ENCODE data around the gene UCK1.
"Not testable (repeated sequence)": the region's sequence is repeated elsewhere in the genome, so short reads cannot be mapped to it uniquely, and the experiment has no call there.

Gene UCK1

DNA sequence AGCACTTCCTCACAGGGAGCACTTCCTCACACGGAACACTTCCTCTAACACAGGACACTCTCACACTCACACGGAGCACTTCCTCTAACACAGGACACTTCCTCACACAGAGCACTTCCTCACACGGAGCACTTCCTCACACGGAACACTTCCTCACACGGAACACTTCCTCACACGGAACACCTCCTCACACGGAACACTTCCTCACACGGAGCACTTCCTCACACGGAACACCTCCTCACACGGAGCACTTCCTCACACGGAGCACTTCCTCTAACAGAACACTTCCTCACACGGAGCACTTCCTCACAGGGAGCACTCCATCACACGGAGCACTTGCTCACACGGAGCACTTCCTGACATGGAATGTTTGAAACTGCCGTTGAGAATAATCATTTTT is 15.0 kb downstream of the UCK1 start:
- ChIA-PET CTCF (no interaction called here), POLR2A (no interaction called here)
- TF ChIP-seq CTBP1 (IDR thresholded peaks at IDR 0.05; ENCODE audit: borderline replicate concordance) (no peak), ZNF384 (IDR thresholded peaks at IDR 0.05) (no peak), HDGF (IDR thresholded peaks at IDR 0.05; ENCODE audit: borderline replicate concordance) (no peak), NFRKB (IDR thresholded peaks at IDR 0.05) (no peak), FOXA1 (IDR thresholded peaks at IDR 0.05) (no peak), SUZ12 (IDR thresholded peaks at IDR 0.05) (no peak), TARDBP (IDR thresholded peaks at IDR 0.05) (no peak), ELF4 (IDR thresholded peaks at IDR 0.05) (no peak), L3MBTL2 (conservative IDR thresholded peaks at IDR 0.05) (no peak), ARNT (IDR thresholded peaks at IDR 0.05) (no peak), FOXK2 (IDR thresholded peaks at IDR 0.05) (no peak), FOXM1 (IDR thresholded peaks at IDR 0.05; ENCODE audit: borderline replicate concordance) (no peak), LEF1 (IDR thresholded peaks at IDR 0.05; ENCODE audit: borderline replicate concordance) (no peak), BHLHE40 (IDR thresholded peaks at IDR 0.05; ENCODE audit: borderline replicate concordance) (no peak), SP1 (IDR thresholded peaks at IDR 0.05) (no peak)
- TF ChIP-seq, protein P1, sequence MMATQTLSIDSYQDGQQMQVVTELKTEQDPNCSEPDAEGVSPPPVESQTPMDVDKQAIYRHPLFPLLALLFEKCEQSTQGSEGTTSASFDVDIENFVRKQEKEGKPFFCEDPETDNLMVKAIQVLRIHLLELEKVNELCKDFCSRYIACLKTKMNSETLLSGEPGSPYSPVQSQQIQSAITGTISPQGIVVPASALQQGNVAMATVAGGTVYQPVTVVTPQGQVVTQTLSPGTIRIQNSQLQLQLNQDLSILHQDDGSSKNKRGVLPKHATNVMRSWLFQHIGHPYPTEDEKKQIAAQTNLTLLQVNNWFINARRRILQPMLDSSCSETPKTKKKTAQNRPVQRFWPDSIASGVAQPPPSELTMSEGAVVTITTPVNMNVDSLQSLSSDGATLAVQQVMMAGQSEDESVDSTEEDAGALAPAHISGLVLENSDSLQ (IDR thresholded peaks at IDR 0.05): no peak
- no peak for DNase-seq (ENCODE audit: extremely low spot score)

DNA sequence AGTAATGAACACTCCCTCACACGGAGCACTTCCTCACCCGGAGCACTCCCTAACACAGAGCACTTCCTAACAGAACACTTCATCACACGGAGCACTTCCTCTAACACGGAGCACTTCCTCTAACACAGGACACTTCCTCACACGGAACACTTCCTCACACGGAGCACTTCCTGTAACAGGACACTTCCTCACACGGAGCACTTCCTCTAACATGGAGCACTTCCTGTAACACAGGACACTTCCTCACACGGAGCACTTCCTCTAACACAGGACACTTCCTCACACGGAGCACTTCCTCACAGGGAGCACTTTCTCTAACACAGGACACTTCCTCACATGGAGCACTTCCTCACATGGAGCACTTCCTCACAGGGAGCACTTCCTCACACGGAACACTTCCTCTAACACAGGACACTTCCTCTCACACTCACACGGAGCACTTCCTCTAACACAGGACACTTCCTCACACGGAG is 15.5 kb downstream of the UCK1 start:
- CTCF ChIA-PET; POLR2A ChIA-PET; DNase-seq (ENCODE audit: extremely low spot score): not testable (repeated sequence)

DNA sequence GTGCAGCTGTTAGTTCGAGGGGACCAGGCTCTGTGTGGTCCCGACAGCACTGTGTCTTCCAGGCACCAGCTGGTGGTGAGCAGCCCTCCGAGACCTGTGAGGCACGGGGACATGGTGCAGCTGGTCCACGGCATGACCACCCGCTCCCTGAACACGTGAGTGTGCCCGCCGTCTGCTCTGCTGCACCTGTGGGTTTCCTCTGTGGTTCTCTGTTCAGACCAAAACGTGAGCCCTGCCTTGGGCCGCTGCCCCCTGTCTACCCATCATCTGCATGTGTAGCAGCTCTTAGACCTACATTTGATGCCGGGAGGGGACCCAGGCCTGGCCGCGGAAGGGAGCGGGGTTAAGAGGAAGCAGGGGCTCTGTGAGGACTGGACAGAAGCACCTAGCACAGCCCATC is 17.9 kb downstream of the UCK1 start:
- TF ChIP-seq ZNF384 (IDR thresholded peaks at IDR 0.05) (no peak), HDGF (IDR thresholded peaks at IDR 0.05; ENCODE audit: borderline replicate concordance) (no peak), NFRKB (IDR thresholded peaks at IDR 0.05) (no peak), LEF1 (IDR thresholded peaks at IDR 0.05; ENCODE audit: borderline replicate concordance) (no peak), SP1 (IDR thresholded peaks at IDR 0.05) (no peak), CTBP1 (IDR thresholded peaks at IDR 0.05; ENCODE audit: borderline replicate concordance) (no peak), TARDBP (IDR thresholded peaks at IDR 0.05) (no peak), FOXA1 (IDR thresholded peaks at IDR 0.05) (no peak), FOXK2 (IDR thresholded peaks at IDR 0.05) (no peak), ARNT (IDR thresholded peaks at IDR 0.05) (no peak), FOXM1 (IDR thresholded peaks at IDR 0.05; ENCODE audit: borderline replicate concordance) (no peak), BHLHE40 (IDR thresholded peaks at IDR 0.05; ENCODE audit: borderline replicate concordance) (no peak), ELF4 (IDR thresholded peaks at IDR 0.05) (no peak), SUZ12 (IDR thresholded peaks at IDR 0.05) (no peak), L3MBTL2 (conservative IDR thresholded peaks at IDR 0.05) (no peak)
- TF ChIP-seq, protein P1 (IDR thresholded peaks at IDR 0.05): no peak
- CTCF ChIA-PET: no interaction called here
- no peak for DNase-seq (ENCODE audit: extremely low spot score)
- POLR2A ChIA-PET: interaction anchor here (1.0 kb wide), 1 partner anchor 17 kb away, joined by 3 read pairs; no protein-coding TSS in a partner anchor

DNA sequence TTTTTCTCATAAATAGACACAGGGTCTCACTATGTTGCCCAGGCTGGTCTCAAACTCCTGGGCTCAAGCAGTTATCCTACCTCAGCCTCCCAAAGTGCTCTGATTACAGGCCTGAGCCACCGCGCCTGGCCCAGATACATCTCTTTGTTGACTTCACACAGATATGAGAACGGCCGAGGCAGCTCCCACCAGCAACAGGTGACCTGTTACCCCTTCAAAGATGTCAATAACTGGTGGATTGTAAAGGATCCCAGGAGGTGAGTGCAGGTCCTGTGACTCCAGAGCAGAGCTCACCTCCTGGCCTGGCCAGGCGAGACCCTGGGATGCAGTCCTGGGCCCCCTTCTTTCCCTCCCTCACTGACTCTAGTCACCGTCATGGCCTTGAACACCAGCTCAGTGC is 19.2 kb downstream of the UCK1 start:
- CTCF ChIA-PET: no interaction called here
- DNase-seq (ENCODE audit: extremely low spot score): no peak
- TF ChIP-seq LEF1 (IDR thresholded peaks at IDR 0.05; ENCODE audit: borderline replicate concordance): no peak
- no peak for TF ChIP-seq CTBP1 (IDR thresholded peaks at IDR 0.05; ENCODE audit: borderline replicate concordance)
- TF ChIP-seq NFRKB (IDR thresholded peaks at IDR 0.05): no peak
- TF ChIP-seq FOXA1 (IDR thresholded peaks at IDR 0.05): no peak
- TF ChIP-seq BHLHE40 (IDR thresholded peaks at IDR 0.05; ENCODE audit: borderline replicate concordance): no peak
- TF ChIP-seq ARNT (IDR thresholded peaks at IDR 0.05): no peak
- no peak for TF ChIP-seq L3MBTL2 (conservative IDR thresholded peaks at IDR 0.05)
- TF ChIP-seq FOXM1 (IDR thresholded peaks at IDR 0.05; ENCODE audit: borderline replicate concordance): no peak
- TF ChIP-seq, protein P1 (IDR thresholded peaks at IDR 0.05): no peak
- TF ChIP-seq FOXK2 (IDR thresholded peaks at IDR 0.05): no peak
- TF ChIP-seq ELF4 (IDR thresholded peaks at IDR 0.05): no peak
- no peak for TF ChIP-seq SUZ12 (IDR thresholded peaks at IDR 0.05)
- no peak for TF ChIP-seq SP1 (IDR thresholded peaks at IDR 0.05)
- TF ChIP-seq ZNF384 (IDR thresholded peaks at IDR 0.05): no peak
- TF ChIP-seq HDGF (IDR thresholded peaks at IDR 0.05; ENCODE audit: borderline replicate concordance): no peak
- TF ChIP-seq TARDBP (IDR thresholded peaks at IDR 0.05): no peak
- POLR2A ChIA-PET: no interaction called here

DNA sequence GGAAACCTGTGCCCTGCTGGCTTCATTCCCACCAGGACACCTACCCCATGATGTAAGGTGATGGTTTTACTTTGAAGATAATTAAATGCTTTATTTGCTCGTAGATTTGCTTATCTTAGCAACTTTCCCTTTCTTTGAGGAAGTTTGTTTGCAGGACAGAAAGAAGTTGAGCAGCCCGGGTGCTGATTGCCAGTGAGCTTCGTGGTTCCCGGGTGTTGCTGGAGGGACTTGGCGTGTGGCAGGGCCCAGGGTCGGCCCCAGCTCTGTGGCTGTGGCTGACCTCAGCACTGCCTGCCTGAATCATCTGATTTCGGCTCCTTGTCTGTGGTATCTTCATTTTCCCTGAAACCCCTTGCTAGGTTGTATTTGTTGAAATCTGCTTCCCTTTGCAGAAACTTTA is 19.6 kb downstream of the UCK1 start:
- ChIA-PET CTCF (no interaction called here), POLR2A (no interaction called here)
- DNase-seq (ENCODE audit: extremely low spot score): no peak
- no peak for TF ChIP-seq L3MBTL2 (conservative IDR thresholded peaks at IDR 0.05)
- no peak for TF ChIP-seq SUZ12 (IDR thresholded peaks at IDR 0.05)
- TF ChIP-seq FOXA1 (IDR thresholded peaks at IDR 0.05): no peak
- no peak for TF ChIP-seq SP1 (IDR thresholded peaks at IDR 0.05)
- TF ChIP-seq LEF1 (IDR thresholded peaks at IDR 0.05; ENCODE audit: borderline replicate concordance): no peak

DNA sequence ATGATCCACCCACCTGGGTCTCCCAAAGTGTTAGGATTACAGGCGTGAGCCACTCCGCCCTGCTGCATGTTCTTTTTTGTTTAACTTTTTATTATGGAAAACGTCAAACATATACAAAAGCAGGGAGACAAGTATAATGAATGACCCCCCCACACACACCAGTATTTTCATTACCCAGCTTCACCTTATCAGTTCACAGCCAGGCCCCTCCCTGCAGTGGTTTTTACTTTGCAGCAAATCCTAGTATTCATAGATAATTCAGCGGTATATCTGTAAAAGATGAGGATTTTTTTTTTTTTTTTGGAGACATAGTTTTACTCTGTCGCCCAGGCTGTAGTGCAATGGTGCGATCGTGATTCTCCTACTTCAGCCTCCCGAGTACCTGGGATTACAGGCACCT is 26.1 kb downstream of the UCK1 start:
- no peak for DNase-seq (ENCODE audit: extremely low spot score)
- ChIA-PET POLR2A (no interaction called here), CTCF (no interaction called here)

More for the DNA sequence above, 26.1 kb downstream of the UCK1 start:
- no peak for TF ChIP-seq ARNT (IDR thresholded peaks at IDR 0.05)
- TF ChIP-seq ELF4 (IDR thresholded peaks at IDR 0.05): no peak
- no peak for TF ChIP-seq ZNF384 (IDR thresholded peaks at IDR 0.05)
- TF ChIP-seq FOXA1 (IDR thresholded peaks at IDR 0.05): no peak
- no peak for TF ChIP-seq HDGF (IDR thresholded peaks at IDR 0.05; ENCODE audit: borderline replicate concordance)
- no peak for TF ChIP-seq BHLHE40 (IDR thresholded peaks at IDR 0.05; ENCODE audit: borderline replicate concordance)
- TF ChIP-seq FOXM1 (IDR thresholded peaks at IDR 0.05; ENCODE audit: borderline replicate concordance): no peak
- TF ChIP-seq, protein P1 (IDR thresholded peaks at IDR 0.05): no peak
- TF ChIP-seq SUZ12 (IDR thresholded peaks at IDR 0.05): no peak
- no peak for TF ChIP-seq L3MBTL2 (conservative IDR thresholded peaks at IDR 0.05)
